GM12873 (cell line): ENCODE results near the gene SLC66A2.

Experiments used
- TF ChIP-seq, protein P1 (sequence below): IDR thresholded peaks from 2 replicates; pipeline ENCODE4 v1.5.1; 2012; ENCODE audit warnings: low read depth, mild to moderate bottlenecking, moderate library complexity, low read length, control low read depth; ENCODE audit not compliant: insufficient read depth; ENCODE audit errors: missing control alignments

SLC66A2 gene

DNA sequence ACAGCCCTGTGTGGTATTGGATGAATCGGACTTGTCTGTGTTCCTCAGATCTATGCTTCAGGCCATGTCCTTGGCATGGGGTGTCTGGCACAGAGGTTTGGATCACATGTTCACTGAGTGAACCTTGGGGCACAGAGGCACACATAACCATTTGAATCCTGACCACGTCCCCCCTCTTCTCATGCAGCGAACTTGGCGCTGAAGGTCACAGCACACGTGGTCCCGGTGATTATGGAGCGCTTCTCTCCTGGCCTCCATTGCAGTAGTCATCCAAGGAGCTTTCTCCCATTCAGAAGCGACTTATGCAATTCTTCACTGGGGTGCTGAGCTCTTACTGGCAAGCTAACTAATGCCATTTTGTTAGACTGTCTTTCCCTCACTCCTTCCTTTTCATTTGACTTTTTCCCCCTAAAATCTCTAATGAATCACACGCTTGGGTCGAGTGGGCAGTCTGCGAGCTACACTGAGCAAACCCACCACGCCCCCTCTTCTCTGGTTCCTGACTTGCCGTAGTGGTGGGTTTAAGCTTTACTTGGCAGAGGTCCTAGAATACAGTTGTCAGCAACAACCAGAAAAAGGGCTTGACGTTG is 94.3 kb downstream of the SLC66A2 start:
- TF ChIP-seq, protein P1, sequence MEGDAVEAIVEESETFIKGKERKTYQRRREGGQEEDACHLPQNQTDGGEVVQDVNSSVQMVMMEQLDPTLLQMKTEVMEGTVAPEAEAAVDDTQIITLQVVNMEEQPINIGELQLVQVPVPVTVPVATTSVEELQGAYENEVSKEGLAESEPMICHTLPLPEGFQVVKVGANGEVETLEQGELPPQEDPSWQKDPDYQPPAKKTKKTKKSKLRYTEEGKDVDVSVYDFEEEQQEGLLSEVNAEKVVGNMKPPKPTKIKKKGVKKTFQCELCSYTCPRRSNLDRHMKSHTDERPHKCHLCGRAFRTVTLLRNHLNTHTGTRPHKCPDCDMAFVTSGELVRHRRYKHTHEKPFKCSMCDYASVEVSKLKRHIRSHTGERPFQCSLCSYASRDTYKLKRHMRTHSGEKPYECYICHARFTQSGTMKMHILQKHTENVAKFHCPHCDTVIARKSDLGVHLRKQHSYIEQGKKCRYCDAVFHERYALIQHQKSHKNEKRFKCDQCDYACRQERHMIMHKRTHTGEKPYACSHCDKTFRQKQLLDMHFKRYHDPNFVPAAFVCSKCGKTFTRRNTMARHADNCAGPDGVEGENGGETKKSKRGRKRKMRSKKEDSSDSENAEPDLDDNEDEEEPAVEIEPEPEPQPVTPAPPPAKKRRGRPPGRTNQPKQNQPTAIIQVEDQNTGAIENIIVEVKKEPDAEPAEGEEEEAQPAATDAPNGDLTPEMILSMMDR, result no peak

- TF ChIP-seq, protein P1, result no peak
Observed at GRCh38 chr18:79856119-79857007, 95.1 kb downstream of the SLC66A2 start.

DNA sequence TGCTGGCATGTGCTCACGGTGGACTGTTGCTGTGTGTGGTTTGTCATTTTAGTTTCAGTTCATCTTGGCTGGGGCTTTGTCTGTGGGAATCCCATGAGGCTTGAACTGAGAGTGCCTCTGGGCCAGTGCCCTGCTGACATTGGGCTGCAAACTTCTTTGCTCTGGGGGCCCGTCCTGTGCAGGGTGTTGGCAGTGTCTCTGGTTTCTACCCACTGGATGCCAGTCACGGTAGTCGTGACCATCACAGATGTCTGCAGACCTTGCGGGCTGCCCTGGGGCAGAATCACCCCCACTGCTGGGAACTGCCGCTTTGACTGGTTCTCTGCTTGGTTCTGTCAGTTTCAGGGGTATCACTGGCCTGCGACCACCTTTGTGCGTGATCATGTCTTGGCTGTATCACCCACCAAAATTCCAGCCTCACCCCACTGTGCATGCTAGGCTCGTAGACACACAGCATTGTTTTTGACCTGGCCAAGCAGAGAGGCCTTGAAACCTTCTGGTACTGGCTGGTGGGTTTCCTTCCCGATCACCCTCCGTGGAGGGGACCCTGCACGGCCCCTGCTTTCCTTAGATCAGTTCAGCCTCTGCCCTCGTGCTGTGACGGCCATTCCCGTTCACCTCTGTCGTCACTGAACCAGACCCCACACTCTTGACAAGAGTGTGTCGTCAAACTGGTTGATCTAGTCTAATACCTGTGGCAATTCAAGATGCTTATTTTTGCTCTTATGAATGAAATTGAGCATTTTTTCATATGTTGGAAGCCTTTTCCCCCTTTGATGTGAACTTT is 96.1 kb downstream of the SLC66A2 start:
- TF ChIP-seq, protein P1, result no peak

GRCh38 chr18:79853993-79854364 is 97.5 kb downstream of the SLC66A2 start:
- TF ChIP-seq, protein P1, result no peak

GRCh38 chr18:79853303-79853992 is 98.0 kb downstream of the SLC66A2 start:
- TF ChIP-seq, protein P1, result no peak

GRCh38 chr18:79852561-79853302 is 98.7 kb downstream of the SLC66A2 start:
- TF ChIP-seq, protein P1, result no peak
